Stimulated activated naive CD4-positive, alpha-beta T cell treated with Interleukin-2 at 50 U/mL for 16 hours (primary cell): ENCODE data around the gene MBP.

Experiments used
- DNase-seq: peaks from one replicate; lab custom pipeline; 2025; lab: John Stamatoyannopoulos, UW

MBP gene

GRCh38 chr18:77100751-77101355, 31.7 kb downstream of the MBP start:
- DNase-seq = peak; percentile 23

DNA sequence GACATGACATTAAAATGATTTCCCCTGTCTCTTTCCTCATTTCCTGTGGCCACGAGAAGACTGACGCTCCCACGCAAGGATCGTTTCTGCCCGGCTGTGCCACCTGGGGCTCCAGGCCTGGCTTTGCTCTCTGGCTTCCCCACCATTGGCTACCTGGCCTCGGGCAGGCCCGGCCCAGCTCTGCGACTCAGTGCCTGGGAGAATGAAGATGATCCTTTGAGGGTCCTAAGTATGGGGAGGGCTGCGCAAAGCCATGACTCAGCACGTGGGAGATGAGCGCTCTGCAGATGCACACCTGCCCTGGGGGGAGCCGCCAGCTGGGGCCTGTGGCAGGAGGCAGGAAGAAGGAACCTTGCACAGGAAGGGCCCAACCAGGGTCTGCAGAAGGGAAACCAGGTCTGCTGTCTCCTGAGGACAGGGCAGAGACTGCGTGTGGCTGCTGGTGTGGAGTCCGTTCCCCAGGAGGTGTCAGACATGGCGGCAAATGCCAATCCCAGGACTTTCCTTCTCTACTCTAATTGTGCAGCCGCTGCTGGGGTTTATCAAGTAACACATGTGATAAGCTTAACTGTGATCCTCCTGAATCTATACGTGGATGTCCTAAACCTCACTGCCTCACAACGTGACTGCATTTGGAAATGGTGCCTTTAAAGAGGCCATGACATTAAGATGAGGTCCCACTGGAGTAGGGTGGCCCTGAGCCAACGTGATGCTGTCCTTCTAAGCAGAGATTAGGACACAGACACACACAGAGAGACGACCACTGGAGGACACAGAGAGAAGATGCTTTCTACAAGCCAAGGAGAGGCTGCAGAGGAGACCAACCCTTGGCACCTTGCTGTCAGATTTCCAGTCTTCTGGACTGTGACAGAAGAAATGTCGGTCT, 32.9 kb downstream of the MBP start:
- DNase-seq = no peak

DNA sequence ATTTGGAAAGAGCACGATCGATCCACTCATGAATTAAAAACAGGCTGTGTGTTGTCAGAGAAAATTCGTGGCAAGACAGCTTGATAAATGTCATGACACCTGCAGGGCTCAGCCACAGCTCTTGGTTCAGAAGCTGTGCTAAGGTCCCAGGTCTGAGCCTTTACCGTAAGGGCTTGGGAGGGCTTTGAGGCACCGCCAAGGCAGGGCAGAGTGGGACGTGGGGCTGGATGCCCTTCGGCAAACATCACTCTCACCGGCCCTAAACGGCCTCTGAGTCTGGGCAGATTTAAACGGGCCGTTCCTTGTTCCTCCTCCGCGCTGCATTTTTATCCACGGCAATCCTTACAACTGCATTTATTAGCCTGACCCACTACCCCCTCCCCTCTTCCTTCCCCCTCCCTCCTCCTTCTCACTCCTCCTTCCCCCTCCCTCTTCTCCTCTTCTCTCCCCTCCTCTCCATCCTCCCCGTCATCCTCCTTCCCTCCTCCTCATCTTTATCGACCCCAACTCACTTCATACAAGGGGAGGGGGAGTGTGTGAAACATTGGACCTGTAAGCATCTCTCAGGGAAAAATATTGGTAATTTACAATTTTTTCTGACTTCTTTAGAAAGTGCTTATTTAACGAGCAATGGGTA, 33.9 kb downstream of the MBP start:
- DNase-seq = no peak

- DNase-seq = no peak
These were observed 34.6 kb downstream of the MBP start for GRCh38 chr18:77098029-77098428.

DNA sequence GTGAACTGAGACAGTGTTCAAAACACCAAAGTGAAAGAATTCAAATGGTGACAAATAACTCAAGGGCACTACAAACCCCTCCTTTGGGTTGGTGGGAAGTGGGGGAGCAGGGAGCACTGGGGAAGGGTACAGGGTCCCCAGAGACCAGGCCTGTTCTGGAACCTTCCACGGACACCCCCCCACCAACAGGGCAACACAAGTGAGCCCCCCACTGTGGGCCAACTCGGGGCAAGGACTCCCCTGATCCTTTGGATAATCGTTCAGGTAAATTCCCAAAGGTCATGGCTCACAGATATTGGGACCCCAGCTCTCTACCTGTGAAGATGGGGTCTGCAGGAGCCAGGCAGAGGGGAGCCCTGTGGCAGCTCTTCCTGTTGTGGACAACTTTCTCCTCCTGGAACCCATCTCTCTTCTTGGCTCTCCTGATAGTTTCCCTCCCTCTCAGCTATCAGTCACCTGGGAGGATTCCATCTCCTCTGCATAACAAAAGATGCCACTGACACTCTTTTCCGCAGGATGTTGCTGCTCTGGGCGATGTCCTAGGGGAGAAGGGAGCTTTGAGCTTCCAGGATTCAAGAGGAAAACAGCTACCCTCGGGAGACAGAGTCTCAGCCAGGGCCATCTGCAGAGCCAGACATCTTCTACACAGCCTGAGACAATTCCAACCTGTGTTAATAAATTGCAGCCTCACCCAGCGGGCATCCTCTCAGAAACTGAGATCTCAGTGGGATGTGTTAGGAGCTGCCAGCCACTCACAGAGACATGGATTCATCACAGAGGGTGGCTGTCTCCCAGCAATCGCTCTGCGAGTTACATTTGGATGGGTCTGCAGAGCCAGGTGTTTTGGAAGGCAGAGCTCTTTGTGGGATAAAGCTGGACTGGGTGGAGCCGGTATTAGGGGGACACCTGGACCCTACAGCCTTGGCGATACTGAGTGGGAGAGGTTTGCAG, 35.4 kb downstream of the MBP start:
- DNase-seq = no peak

DNA sequence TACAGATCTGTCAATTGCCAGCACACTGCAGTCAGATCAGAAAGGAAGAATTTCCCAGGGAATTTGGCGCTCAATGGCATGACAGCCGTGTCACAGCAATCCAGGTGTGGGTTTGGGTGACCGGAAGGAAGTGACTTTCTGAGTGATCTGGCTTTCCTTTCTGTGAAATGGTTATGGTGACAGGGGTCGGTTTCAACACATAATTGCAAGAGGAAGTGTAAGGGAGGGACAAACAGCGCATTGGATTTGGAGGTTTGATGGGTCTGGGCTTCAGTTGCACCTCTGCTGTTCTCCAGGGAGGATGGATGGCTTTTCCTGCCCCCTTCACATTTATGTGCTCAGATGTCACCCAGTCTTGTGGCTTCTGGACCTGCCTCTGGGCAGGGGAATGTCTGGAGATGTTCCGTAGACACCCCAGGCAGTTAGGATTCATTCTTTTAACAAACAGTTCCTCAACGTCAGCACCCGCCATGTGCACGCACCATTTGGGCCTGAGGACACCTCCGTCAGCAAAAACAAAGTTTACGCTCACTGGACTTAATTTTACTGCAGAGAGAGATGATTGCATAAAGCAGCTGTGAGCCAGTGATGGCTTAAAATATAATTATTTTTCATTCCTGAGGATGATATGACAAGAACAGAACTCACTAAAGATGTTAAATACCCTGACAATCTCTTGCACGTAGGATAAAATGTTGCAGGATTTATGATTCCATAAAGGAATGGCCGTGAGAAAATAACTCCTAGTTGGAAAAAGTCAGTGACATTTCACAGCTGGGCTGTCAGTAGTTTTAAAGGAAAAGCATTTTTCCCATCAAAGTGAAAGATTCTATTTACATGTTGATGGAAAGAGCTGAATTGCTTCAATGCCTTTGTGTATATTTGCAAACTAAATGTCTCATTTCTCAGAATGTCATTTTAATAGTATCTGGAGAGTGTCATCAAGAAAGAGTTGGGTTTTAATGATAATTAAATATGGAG, 36.9 kb downstream of the MBP start:
- no peak for DNase-seq

DNA sequence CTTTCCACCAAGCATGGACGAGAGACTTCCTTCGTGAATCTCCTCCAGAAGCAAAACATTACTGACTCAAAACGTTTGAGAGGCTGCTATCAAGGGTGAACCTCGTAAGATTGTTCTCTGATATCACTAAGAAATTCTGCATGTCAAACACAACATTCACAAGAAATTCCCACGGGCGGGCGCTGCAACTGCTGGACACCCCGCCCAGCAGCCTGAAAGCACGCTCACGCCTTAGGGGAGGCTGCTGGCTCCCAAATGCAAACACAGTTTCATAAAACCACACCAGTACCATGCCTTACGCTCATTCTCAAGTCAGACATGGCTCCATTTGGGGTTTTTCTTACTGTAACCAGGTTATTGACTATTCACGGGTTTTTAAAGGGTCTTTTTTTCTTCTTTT, 39.0 kb downstream of the MBP start:
- no peak for DNase-seq

GRCh38 chr18:77093067-77093430, 39.5 kb downstream of the MBP start:
- no peak for DNase-seq

- DNase-seq = no peak
These were observed 40.2 kb downstream of the MBP start for GRCh38 chr18:77092104-77093066.

DNA sequence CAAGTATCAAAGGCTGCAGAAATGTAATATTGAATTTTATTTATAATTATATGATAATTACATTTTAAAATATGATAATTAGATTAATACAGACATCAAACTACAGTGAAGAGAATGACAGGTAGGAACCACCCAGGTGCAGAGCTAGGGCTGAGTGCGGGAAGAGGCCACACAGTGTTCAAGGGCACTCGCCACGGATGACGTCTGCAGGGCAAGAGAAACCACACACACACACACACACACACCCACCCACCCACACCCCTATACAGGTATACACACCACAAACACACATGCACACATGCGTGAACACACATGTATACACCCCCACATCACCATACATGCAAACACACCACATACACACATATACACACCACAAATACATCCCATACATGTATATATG, 41.2 kb downstream of the MBP start:
- DNase-seq = no peak

GRCh38 chr18:77090546-77091174, 41.9 kb downstream of the MBP start:
- DNase-seq = no peak

GRCh38 chr18:77089723-77090285, 42.8 kb downstream of the MBP start:
- no peak for DNase-seq

DNA sequence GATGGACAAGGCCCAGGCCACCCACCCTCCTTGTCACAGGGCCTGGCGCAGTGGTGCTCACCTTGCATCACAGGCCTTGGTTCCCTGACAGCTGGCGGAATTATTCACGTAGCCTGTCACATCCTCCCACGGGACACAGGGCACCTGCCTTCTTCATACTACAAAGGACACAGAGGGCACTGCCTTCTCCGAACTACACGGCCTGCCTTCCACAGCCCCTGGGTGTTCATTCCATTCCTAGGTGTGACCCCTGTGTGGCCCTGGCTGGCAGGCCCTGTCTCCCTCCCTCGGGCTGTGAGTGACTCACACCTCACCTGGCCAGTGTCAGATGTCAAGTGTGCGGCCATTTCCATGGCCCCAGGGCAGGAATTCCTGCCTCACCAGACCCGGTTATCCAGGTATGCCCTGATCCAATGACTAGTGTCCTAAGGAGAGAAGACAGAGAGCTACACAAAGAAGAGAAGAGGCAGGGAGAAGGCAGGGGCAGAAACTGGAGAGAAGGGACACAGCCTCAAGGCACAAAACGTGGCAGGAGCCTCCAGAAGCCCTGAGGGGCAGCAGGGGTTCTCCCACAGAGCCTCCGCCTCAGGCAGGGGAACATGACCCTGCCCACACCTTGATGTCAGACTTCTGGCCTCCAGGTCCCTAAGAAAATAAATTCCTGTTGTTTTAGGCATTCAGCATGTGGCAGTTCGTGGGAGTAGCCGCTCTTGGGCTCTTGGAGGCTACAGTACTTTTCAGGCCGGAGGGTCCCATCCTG, 43.4 kb downstream of the MBP start:
- DNase-seq = no peak

DNA sequence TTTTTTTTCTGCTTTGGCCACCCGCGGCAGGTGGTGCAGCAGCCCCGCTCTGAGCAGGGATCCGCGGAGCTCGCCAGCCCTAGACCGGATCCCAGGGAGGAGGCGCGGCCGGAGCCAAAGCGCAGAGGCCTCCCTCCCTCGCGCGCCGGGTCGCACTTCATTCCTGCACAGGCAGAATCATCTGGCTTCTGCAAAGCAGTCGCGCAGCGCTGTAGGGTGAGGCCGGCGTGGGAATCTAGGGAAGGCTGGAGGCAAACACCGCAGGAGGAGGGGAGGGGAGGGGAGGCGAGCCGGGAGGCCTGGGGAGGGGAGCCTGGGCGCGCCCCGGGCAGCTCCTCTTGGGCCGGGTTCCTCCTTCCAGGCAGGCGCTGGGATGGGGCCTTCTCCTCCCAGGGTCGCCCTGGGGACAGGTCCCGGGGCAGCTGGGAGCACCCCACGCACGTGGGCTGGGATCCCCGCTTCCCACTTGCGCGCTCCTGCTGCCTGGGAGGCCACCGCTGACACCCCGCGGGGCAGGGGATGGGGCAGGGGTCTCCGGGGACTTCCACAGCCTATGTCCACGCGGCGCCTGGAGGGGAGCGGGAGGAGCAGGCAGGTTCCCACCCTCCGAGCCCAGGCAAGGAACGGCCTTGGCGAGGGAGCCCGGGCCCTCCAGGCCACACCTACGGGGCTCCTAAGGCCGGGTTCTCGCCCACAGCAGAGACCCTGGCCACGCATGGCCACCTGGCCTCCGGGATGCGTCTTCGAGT, 45.0 kb downstream of the MBP start:
- DNase-seq = no peak

GRCh38 chr18:77086656-77087392, 45.8 kb downstream of the MBP start:
- no peak for DNase-seq

- no peak for DNase-seq
These were observed 46.5 kb downstream of the MBP start for GRCh38 chr18:77086034-77086433.

DNA sequence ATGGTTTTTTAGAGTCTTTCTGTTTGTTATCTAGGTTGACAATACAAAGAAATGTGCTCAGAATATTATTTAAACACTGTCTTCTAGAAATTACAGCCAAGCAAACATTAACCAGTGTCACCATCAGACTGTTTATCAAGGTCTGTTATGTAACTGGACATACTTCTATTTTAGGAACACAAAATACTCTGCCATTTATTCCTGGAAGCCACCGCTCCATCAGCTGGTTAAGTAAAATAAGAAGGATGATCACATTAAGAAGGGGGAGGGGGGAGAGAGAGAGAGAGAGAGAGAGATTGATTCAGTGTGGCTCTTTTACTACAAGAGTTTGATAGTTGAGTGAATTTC, 47.9 kb downstream of the MBP start:
- DNase-seq = no peak
